MCF 10A (cell line): ENCODE measurements around the gene INSC. TPM values are rescaled to one million over a fixed set of nuclear protein-coding genes. Genes with fewer than 3 reads are reported as not detected.

Experiments used
- BruUV-seq: library from RNA; stranded (reverse); fragments of 400-500 nt; replicated peaks from 2 replicates; lab custom pipeline; 2021; lab: Mats Ljungman, UMichigan
- CTCF ChIA-PET: fragments of 300-600 bp; sonication (Branson Sonifier 250); formaldehyde crosslinking; extraction: SDS; loops from one replicate; lab custom pipeline; 2021; ENCODE audit warnings: antibody characterized with exemption, inconsistent platforms; lab: Yijun Ruan, JAX
- POLR2A ChIA-PET: fragments of 300-600, 350-650 bp; sonication (Branson Sonifier 250); formaldehyde crosslinking; extraction: SDS; loops from one replicate; lab custom pipeline; 2020; ENCODE audit warnings: antibody characterized with exemption, inconsistent platforms; lab: Yijun Ruan, JAX
- DNase-seq: peaks from one replicate; pipeline ENCODE4 v3.0.0-alpha.2; 2018; ENCODE audit not compliant: unreplicated experiment
- H3K27ac Mint-ChIP-seq: one replicate; pipeline ENCODE4 v1.8.0; 2022; ENCODE audit warnings: mild to moderate bottlenecking, low read depth, mixed read lengths; ENCODE audit not compliant: unreplicated experiment
- H3K27me3 Mint-ChIP-seq: one replicate; pipeline ENCODE4 v1.8.0; 2022; ENCODE audit warnings: mixed read lengths; ENCODE audit not compliant: insufficient read depth, unreplicated experiment
- H3K36me3 Mint-ChIP-seq: one replicate; pipeline ENCODE4 v1.8.0; 2022; ENCODE audit warnings: mild to moderate bottlenecking, moderate library complexity, mixed read lengths; ENCODE audit not compliant: insufficient read depth, unreplicated experiment
- H3K4me1 Mint-ChIP-seq: one replicate; pipeline ENCODE4 v1.8.0; 2022; ENCODE audit warnings: mixed read lengths; ENCODE audit not compliant: insufficient read depth, unreplicated experiment
- H3K4me3 Mint-ChIP-seq: one replicate; pipeline ENCODE4 v1.8.0; 2022; ENCODE audit warnings: mild to moderate bottlenecking, moderate library complexity, mixed read lengths; ENCODE audit not compliant: unreplicated experiment
- H3K9me3 Mint-ChIP-seq: one replicate; pipeline ENCODE4 v1.8.0; 2022; ENCODE audit warnings: mixed read lengths; ENCODE audit not compliant: unreplicated experiment
- CTCF ChIP-seq: fragments of 200-600 bp; IDR thresholded peaks from one replicate; pipeline ENCODE4 v1.8.0; 2022; ENCODE audit warnings: antibody characterized with exemption, mild to moderate bottlenecking; ENCODE audit not compliant: unreplicated experiment
- intact Hi-C: fragments of 100-400 bp; cut with micrococcal nuclease; formaldehyde crosslinking; loops from 2 replicates; pipeline ENCODE4 v1.14.1; 2022
- total RNA-seq: library from RNA; stranded (reverse); gene quantifications from 2 replicates; pipeline ENCODE4 v1.2.3, GENCODE V29; 2022

INSC gene
- total RNA-seq, 1 experiment from 2014 or later: 5.8 TPM

DNA sequence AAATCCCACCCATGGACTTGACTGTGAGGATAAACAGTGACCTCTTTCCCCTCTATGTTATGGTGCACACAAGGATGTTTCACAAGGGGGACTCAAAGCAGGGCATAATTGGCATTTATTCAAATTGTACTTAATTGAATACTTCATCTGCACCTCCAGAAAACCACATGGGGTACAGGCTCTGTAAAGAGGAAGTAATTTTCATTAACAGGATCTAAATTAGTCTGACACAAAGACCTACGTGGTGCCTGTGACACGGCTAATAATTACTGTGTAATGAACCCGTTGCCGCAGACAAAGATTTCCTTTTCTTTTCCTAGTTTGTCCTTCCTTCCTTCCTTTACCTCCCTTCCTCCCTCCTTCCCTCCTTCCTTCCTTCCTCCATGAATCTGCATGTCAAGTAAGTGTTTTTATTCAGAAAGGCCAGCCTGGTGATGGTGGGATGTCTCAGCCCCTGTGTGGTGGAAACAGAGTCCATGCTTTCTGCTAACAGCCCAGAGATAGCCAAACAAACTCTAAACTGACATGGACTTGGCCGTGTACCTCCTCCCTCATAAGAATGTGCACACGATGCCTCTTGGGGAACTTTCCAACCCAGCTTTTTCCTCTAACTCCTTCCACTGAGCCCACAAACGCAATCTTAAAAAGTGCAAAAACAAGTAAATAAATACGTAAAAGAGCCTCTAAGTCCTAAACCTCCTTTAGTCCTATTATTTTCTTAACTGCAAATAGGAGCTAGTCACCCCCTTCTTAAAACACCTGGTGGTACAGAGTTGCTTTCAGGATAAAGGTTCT, 118.8 kb downstream of the INSC start:
- ChIA-PET CTCF (interaction anchor here (0.6 to 1.4 kb wide), 2 partner anchors 13 to 286 kb away, joined by 3 read pairs; no protein-coding TSS in a partner anchor), POLR2A (no interaction called here)
- H3K27me3 Mint-ChIP-seq: no peaks in the 10 kb centered on the region
- no peak overlapping the region for H3K27ac Mint-ChIP-seq
- no peak overlapping the region for H3K4me3 Mint-ChIP-seq
- no peaks in the 10 kb centered on the region for H3K4me1 Mint-ChIP-seq
- intact Hi-C loops: no loop called here
- BruUV-seq: no TSS peak
- no peaks in the 10 kb centered on the region for H3K9me3 Mint-ChIP-seq
- TF ChIP-seq CTCF: no peak
- no peak for DNase-seq
- no peaks in the 10 kb centered on the region for H3K36me3 Mint-ChIP-seq

- TF ChIP-seq CTCF: no peak
- H3K4me1 Mint-ChIP-seq: no peaks in the 10 kb centered on the region
- BruUV-seq: no TSS peak
- CTCF ChIA-PET: interaction anchor here (0.5 kb wide), 1 partner anchor 999 kb away, joined by 4 read pairs; no protein-coding TSS in a partner anchor
- intact Hi-C loops: no loop called here
- H3K27me3 Mint-ChIP-seq: no peaks in the 10 kb centered on the region
- POLR2A ChIA-PET: no interaction called here
- H3K9me3 Mint-ChIP-seq: no peaks in the 10 kb centered on the region
- H3K36me3 Mint-ChIP-seq: no peaks in the 10 kb centered on the region
- DNase-seq: no peak
- no peak overlapping the region for H3K4me3 Mint-ChIP-seq
- H3K27ac Mint-ChIP-seq: no peak overlapping the region
Measured at GRCh38 chr11:15234796-15235195, 120.1 kb downstream of the INSC start.

DNA sequence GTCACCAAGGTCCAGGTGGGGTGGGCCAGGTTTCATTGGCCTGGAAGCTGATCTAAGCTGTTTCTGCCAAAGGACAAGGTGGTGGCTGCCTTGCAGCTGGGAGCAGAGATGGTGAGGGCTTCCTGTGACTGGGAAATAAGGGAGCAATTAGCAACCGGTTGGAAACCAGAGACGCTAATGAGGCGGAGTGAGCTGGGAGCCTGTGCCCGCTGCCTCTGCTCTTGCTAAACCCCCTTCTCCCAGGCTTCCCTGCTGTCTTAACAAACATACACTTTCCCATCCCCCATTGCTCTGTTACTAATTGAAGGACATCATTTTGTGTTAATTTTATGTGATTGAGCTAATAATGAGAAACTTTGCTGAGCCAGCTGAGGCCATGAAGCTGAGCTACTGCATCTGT, 121.8 kb downstream of the INSC start:
- no peaks in the 10 kb centered on the region for H3K27me3 Mint-ChIP-seq
- no TSS peak for BruUV-seq
- no peaks in the 10 kb centered on the region for H3K36me3 Mint-ChIP-seq
- no peak overlapping the region for H3K27ac Mint-ChIP-seq
- no peaks in the 10 kb centered on the region for H3K9me3 Mint-ChIP-seq
- TF ChIP-seq CTCF: no peak
- no peak overlapping the region for H3K4me3 Mint-ChIP-seq
- H3K4me1 Mint-ChIP-seq: no peaks in the 10 kb centered on the region
- intact Hi-C loops: no loop called here
- ChIA-PET POLR2A (no interaction called here), CTCF (interaction anchor here (0.6 to 0.8 kb wide), 2 partner anchors 10 to 25 kb away, joined by 3 read pairs; no protein-coding TSS in a partner anchor)
- no peak for DNase-seq

DNA sequence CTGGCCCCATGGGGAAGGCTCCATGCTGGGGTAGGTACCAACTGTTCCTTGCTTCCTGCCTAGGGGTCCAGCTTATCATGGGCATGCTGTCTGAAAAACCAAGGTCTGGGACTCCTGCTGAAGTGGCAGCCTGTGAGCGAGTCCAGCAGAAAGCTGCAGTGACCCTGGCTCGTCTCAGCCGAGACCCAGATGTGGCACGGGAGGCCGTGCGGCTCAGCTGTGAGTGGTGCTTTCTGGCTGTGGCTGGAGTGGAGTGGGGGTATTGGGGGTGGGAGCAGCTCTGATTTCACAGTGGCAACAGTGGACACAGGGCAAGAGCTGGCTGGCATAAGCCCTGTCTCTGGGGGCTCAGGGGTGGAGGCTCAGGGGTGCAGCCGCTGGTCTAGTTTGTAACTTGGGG, 124.1 kb downstream of the INSC start:
- no peaks in the 10 kb centered on the region for H3K9me3 Mint-ChIP-seq
- intact Hi-C loops: no loop called here
- CTCF ChIA-PET: interaction anchor here (0.6 to 1.0 kb wide), 3 partner anchors 20 to 29 kb away, joined by 3 read pairs; no protein-coding TSS in a partner anchor

More for the DNA sequence above, 124.1 kb downstream of the INSC start:
- no TSS peak for BruUV-seq
- POLR2A ChIA-PET: no interaction called here
- no peak for TF ChIP-seq CTCF
- Mint-ChIP-seq H3K27me3 (no peaks in the 10 kb centered on the region), H3K4me3 (no peak overlapping the region), H3K27ac (no peak overlapping the region), H3K4me1 (no peaks in the 10 kb centered on the region), H3K36me3 (no peaks in the 10 kb centered on the region)
- DNase-seq: no peak
